IPS-20b (cell line): Measurements from ENCODE around the gene USP21.

ENCODE experiments used
- H3K27ac ChIP-seq: one replicate; pipeline ENCODE4 v1.5.1; 2013; ENCODE audit warnings: low read length
- H3K27me3 ChIP-seq: 2 replicates; pipeline ENCODE4 v1.6.1; 2013; ENCODE audit warnings: mild to moderate bottlenecking, low read length, inconsistent platforms; ENCODE audit not compliant: insufficient read depth
- H3K36me3 ChIP-seq: 2 replicates; pipeline ENCODE4 v1.6.1; 2013; ENCODE audit warnings: low read depth, mild to moderate bottlenecking, inconsistent platforms, low read length, moderate library complexity; ENCODE audit not compliant: insufficient read depth
- H3K4me1 ChIP-seq: 2 replicates; pipeline ENCODE4 v1.6.1; 2013; ENCODE audit warnings: mild to moderate bottlenecking, control low read depth, inconsistent platforms, low read length, moderate library complexity; ENCODE audit not compliant: insufficient read depth
- H3K4me3 ChIP-seq: 2 replicates; pipeline ENCODE4 v1.5.1; 2013; ENCODE audit warnings: mild to moderate bottlenecking, low read length, inconsistent platforms
- H3K9ac ChIP-seq: 2 replicates; pipeline ENCODE4 v1.6.1; 2013; ENCODE audit warnings: low read depth, mild to moderate bottlenecking, inconsistent platforms, low read length, moderate library complexity
- H3K9me3 ChIP-seq: 2 replicates; pipeline ENCODE4 v1.6.1; 2013; ENCODE audit warnings: mild to moderate bottlenecking, low read depth, low read length, inconsistent platforms; ENCODE audit not compliant: insufficient read depth

Gene USP21

DNA sequence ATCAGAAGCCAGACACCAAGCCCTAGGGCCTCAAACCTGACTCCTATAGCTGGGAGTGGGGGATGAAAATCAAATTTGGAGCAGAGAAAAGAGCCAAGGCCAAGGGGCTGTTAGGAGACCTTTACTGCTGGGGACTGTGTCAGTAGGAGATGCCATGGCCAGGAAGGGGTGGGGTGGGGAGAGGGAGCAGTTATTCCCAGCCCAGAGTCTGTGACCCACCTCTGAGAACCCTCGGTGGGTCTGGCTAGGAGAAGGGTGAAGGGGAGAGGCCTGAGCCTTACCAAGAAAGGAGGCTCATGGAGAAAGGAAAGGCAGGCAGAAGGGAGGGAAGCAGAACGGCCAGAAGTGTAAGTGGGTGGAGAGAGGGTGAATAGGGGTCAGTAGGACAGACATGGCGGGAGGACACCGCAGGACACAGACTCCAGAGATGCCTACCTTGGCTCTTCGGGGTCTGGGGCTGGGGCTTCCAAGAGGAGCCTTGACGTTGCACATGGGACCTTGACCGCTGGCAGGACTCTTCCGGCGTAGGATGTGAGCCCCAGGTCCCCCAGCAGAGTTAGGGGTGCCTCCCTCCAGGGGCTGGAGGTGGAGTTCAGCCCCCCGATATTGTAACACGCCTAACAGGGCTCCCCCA lies 38.4 kb downstream of the USP21 start:
- Histone ChIP-seq H3K27ac (no peak overlapping the region), H3K36me3 (no peaks in the 10 kb centered on the region), H3K4me1 (peaks cover 47% of the 10 kb centered on the region), H3K9me3 (no peaks in the 10 kb centered on the region), H3K27me3 (no peaks in the 10 kb centered on the region), H3K9ac (peak overlapping the region; percentile 6; the same call in 1 of the 2 replicates), H3K4me3 (peak overlapping the region; percentile 45; the same call in 1 of the 2 replicates)

DNA sequence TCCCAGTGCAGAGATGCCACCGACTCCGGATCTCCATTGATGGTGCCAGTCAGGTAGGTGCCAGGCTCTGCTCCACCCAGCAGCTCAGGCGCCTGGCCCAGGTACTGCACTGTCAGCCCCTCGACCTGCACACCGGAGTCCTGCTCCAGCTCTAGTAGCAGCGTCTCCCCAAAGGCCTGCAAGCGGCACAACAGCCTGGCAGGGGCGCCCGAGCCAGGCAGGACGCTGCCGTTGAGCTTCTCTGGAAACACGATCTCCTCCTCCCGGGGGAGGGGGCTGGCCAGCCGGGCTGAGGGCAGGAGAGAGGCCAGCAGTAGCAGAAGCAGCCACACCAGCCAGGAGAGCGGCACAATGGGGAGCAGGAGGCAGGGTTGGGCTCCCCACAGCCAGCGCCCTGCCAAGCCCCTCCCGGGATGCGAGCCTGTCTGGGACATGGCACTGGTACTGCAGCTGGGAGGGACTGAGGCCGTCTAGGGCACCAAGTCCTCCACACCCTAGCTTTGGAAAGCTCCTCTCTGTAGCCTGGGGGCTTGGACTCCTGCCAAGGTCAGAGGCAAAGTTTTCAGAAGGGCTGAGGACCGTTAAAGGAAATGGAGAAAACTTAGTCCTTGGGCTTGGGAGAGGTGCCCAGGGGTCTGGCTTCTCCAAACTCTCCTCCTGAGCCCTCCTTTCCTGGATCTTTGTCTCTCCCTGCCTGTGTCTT lies 39.0 kb downstream of the USP21 start:
- Histone ChIP-seq H3K9ac (peak overlapping the region; percentile 40; the same call in 1 of the 2 replicates), H3K36me3 (peaks cover under 1% of the 10 kb centered on the region; the same call in 1 of the 2 replicates), H3K27ac (no peak overlapping the region), H3K27me3 (no peaks in the 10 kb centered on the region), H3K9me3 (no peaks in the 10 kb centered on the region), H3K4me1 (peaks cover 47% of the 10 kb centered on the region), H3K4me3 (peak overlapping the region; percentile 45; the same call in 1 of the 2 replicates)

DNA sequence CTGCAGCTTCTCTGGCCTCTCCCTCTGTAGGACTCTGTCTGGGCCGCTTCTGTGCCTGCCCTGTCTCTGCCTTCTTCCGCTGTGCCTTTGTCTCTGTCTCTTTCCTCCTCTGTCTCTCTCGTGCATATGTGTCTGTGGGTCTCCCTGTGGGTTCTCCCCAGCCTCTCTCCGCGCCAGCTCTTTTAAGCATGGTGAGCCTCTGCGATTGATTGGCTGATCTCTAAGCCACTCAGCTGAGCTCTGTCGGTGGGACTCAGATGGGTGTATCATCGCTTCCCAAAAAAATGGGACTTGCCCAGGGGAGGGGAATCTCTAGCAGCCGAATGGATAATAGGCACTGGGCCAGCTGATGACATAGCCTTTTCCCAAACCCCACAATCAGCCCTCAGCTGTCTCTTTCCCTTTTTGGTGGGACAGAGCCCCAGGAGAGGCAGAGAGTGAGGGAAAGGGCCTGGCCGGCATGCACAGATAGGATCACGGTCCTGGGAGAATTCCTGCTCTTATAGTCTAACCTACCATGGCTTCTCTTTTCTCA lies 39.7 kb downstream of the USP21 start, which contains the start of gene ADAMTS4:
Gene ADAMTS4, minus strand, starts transcription at position 158 of the 535 bp plus-strand sequence. CDS start 427 bp downstream, outside the sequence.
- H3K4me1 ChIP-seq: peaks cover 47% of the 10 kb centered on the region
- H3K9me3 ChIP-seq: no peaks in the 10 kb centered on the region
- peaks cover 7% of the 10 kb centered on the region; the same call in 1 of the 2 replicates for H3K36me3 ChIP-seq
- H3K4me3 ChIP-seq: peak within 1 kb of the TSS; percentile 45; the same call in 1 of the 2 replicates
- H3K27me3 ChIP-seq: no peaks in the 10 kb centered on the region
- H3K9ac ChIP-seq: peak within 1 kb of the TSS; percentile 96; the same call in 1 of the 2 replicates
- H3K27ac ChIP-seq: peak within 1 kb of the TSS; percentile 86

GRCh38 chr1:161199506-161200139 lies 40.3 kb downstream of the USP21 start:
- H3K27ac ChIP-seq: peak overlapping the region; percentile 86
- peaks cover 47% of the 10 kb centered on the region for H3K4me1 ChIP-seq
- H3K4me3 ChIP-seq: peak overlapping the region; percentile 7; the same call in 1 of the 2 replicates
- H3K9ac ChIP-seq: peak overlapping the region; percentile 96; the same call in 1 of the 2 replicates
- H3K27me3 ChIP-seq: no peaks in the 10 kb centered on the region
- no peaks in the 10 kb centered on the region for H3K9me3 ChIP-seq
- peaks cover 13% of the 10 kb centered on the region for H3K36me3 ChIP-seq

GRCh38 chr1:161200421-161200991 lies 41.2 kb downstream of the USP21 start:
- Histone ChIP-seq H3K4me1 (peaks cover 47% of the 10 kb centered on the region), H3K9me3 (no peaks in the 10 kb centered on the region), H3K9ac (peak overlapping the region; percentile 96; the same call in 1 of the 2 replicates), H3K4me3 (peak overlapping the region; percentile 17; the same call in 1 of the 2 replicates), H3K27me3 (no peaks in the 10 kb centered on the region), H3K27ac (peak overlapping the region; percentile 86), H3K36me3 (peaks cover 22% of the 10 kb centered on the region)

- Histone ChIP-seq H3K4me1 (peaks cover 47% of the 10 kb centered on the region), H3K9me3 (no peaks in the 10 kb centered on the region), H3K27me3 (no peaks in the 10 kb centered on the region), H3K36me3 (peaks cover 29% of the 10 kb centered on the region), H3K9ac (peak overlapping the region; percentile 96; the same call in 1 of the 2 replicates), H3K27ac (peak overlapping the region; percentile 86), H3K4me3 (peak overlapping the region; percentile 80; the same call in 1 of the 2 replicates)
These were observed 41.9 kb downstream of the USP21 start for GRCh38 chr1:161200992-161201835.

- peaks cover 41% of the 10 kb centered on the region for H3K4me1 ChIP-seq
- peak within 1 kb of the TSS; percentile 96 for H3K9ac ChIP-seq
These were observed 42.8 kb downstream of the USP21 start, which contains the start of gene NDUFS2 for GRCh38 chr1:161201836-161202712. Gene NDUFS2, plus strand, starts transcription at chr1:161202367. Its CDS starts 19 bp downstream, at chr1:161202386.

GRCh38 chr1:161206411-161207140 lies 47.3 kb downstream of the USP21 start:
- Histone ChIP-seq H3K27me3 (no peaks in the 10 kb centered on the region), H3K36me3 (peaks cover 77% of the 10 kb centered on the region), H3K9ac (no peak overlapping the region), H3K4me1 (peaks cover 5% of the 10 kb centered on the region; the same call in 1 of the 2 replicates), H3K27ac (no peak overlapping the region), H3K9me3 (no peaks in the 10 kb centered on the region), H3K4me3 (no peak overlapping the region)

More at GRCh38 chr1:161201836-161202712, 42.8 kb downstream of the USP21 start, which contains the start of gene NDUFS2:
- Histone ChIP-seq H3K27ac (peak within 1 kb of the TSS; percentile 86), H3K9me3 (no peaks in the 10 kb centered on the region), H3K36me3 (peaks cover 38% of the 10 kb centered on the region), H3K4me3 (peak within 1 kb of the TSS; percentile 80), H3K27me3 (no peaks in the 10 kb centered on the region)

GRCh38 chr1:161207173-161207572 lies 47.9 kb downstream of the USP21 start:
- no peaks in the 10 kb centered on the region for H3K9me3 ChIP-seq
- peaks cover 83% of the 10 kb centered on the region for H3K36me3 ChIP-seq
- H3K4me3 ChIP-seq: no peak overlapping the region
- no peaks in the 10 kb centered on the region for H3K27me3 ChIP-seq
- no peak overlapping the region for H3K27ac ChIP-seq
- H3K9ac ChIP-seq: no peak overlapping the region
- peaks cover 3% of the 10 kb centered on the region; the same call in 1 of the 2 replicates for H3K4me1 ChIP-seq
